HG03095 (cell line): ENCODE results near the gene MRPS27.
"Not testable (repeated sequence)": the region's sequence is repeated elsewhere in the genome, so short reads cannot be mapped to it uniquely, and the experiment has no call there.

ENCODE experiments used
- ATAC-seq: cut with Tn5 transposase; IDR thresholded peaks from one replicate; pipeline ENCODE4 v1.9.1; 2021; ENCODE audit warnings: moderate library complexity; ENCODE audit not compliant: unreplicated experiment

Gene MRPS27

DNA sequence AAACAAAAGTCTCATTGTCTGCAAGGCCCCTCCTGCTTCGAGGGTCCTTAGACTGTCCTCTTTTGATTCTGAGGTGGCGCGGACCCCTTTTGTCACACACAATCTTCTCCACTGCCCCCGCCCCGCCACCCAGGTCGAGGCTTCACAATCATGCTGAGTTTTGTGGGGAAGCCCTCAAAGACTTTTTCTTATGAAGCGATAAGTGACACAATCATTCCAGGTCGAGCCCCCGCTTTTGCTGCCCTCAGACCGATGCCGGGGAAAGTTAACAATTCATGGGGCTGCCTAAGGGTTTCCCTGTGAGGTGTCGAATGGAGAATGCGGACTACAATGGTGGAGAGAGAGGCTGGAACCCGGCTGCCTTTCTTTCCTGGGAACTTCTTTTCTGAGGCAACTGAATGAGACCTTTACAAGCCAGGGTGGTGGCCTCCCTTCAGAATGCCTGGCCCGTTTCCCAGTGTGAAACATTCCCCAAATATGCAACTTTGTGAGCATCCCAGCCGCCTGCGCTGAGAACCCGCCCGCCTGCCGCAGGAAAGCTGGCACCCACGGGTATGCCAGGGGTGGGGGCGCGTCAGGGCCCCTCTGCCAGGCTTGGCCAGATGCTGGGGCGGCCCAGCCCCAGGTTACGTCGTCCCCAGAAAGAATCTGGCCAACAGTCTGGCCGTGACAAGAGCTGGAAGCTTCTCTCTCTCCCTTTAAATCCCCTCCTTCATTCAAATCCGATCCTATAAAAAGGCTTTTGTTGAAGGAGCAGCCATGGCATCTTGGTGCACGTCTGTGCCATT is 140.8 kb downstream of the MRPS27 start:
- ATAC-seq = no peak

DNA sequence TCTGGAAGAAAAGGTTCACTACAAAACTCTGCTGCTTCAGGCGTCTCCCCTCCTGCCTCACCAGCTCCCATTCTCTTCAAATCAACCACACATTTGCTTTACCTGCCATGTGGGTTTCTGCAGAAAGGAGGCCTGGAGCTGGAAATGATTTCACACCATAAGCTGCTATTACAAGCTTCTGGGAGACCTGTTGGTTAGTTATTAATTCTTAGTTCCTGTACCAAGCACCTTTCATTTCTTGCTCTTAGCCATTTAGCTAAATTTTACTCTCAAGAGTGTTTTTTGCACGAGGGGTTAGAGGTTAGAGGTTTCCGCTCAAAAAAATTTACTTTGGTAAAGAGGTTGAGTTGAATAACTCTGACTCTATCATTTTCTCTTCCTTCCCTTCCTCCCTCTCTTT is 142.5 kb downstream of the MRPS27 start:
- peak; percentile 63 for ATAC-seq

DNA sequence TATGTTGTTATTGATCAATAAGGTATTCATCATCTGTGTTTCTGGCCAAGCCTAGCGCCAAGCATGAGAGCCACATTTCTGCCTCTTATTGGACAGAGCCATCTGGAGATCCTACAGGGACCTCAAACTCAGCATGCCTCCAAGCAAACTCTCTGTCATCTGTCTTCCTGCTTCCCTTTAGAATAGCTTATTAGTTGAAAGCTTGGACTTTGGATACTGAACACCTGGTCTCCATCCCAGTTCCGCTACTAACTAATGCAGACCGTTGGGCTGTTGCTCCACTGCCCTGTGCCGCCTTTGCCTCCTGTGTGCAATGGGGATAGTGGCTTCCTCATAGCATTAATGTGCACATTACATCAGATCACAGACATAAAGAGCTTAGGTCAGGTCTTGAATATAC is 147.3 kb downstream of the MRPS27 start:
- ATAC-seq = no peak

DNA sequence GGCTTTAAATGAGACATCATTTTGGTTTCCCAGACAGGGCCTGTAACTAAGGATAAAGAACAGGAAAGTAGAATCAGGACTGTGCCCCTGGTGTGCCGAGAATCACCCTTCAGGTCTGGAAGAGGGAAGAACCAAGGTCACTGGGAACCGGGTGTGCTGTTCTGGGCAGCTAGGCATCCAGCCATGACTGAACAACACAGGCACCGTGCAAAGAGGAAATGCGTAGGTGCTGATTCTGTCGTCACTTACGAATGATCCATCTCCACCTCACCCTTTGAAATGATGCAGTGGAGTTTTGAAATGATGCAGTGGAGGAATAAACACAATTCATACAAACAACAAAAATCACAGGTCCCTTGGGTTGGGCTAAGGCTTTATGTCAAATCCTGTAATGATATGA is 148.4 kb downstream of the MRPS27 start:
- ATAC-seq = no peak

DNA sequence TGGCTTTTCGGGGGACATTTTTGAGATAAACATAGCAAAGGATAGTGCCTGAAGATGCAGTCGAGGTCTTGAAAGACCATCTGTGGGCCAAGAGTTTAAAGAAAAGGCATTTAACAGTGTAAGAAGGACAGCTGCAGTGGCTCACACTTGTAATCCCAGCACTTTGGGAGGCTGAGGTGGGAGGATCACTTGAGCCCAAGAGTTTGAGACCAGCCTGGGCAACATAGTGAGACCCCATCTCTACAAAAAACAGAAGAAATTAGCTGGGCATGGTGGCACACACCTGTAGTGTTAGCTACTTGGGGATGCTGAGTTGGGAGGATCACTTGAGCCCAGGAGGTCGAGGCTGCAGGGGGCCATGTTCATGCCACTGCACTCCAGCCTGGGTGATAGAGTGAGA is 148.9 kb downstream of the MRPS27 start:
- not testable (repeated sequence) for ATAC-seq

DNA sequence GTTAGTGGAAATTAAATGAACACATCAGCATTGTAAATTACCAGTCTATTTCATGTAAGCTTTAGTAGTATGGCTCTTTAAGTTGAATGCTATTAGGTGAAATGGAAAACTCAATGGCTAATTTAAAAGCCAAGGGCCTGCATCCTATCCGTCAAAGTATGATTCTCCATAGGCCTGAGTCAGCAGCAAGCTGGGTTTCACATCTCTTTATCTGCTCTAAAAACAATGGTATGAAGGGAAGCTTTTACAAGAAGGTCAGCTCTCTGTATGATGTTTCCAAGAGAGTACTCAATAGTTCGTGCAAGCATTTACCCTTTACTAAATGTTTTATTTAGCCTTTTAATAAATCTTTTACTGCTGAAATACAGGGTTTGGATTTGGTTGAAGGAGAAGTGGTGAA is 149.9 kb downstream of the MRPS27 start:
- no peak for ATAC-seq
